B cell (primary cell): Measurements from ENCODE around the gene PLCB1. TPM values are rescaled to one million over a fixed set of nuclear protein-coding genes. Genes with fewer than 3 reads are reported as not detected.

Source experiments
- ATAC-seq: fragments of 200-7000 bp; cut with Tn5 transposase; one replicate; pipeline ENCODE4 v1.10.0; 2021; ENCODE audit warnings: low read depth, mild to moderate bottlenecking, moderate number of reproducible peaks, moderate library complexity
- CTCF ChIA-PET: fragments of 350-600 bp; sonication (Branson Sonifier 250); formaldehyde crosslinking; loops from one replicate; lab custom pipeline; 2021; ENCODE audit warnings: antibody characterized with exemption, inconsistent platforms; lab: Charles Lee
- POLR2A ChIA-PET: fragments of 350-600 bp; sonication (Branson Sonifier 250); formaldehyde crosslinking; loops from one replicate; lab custom pipeline; 2021; ENCODE audit warnings: antibody characterized with exemption; lab: Charles Lee
- DNase-seq: peaks from one replicate; pipeline ENCODE4 v3.0.0; 2013
- H2AFZ ChIP-seq: 2 replicates; pipeline ENCODE4 v1.6.1; 2012; ENCODE audit warnings: mild to moderate bottlenecking, low read depth, low read length; ENCODE audit not compliant: insufficient read depth, poor library complexity, severe bottlenecking
- H3K27ac ChIP-seq, 2 donors: 1 replicate in 1 of 2; 2 replicates in 1 of 2; pipeline ENCODE4 v1.5.1; 2012 to 2013; ENCODE audit warnings: low read length in 2 of 2, mild to moderate bottlenecking in 2 of 2, moderate library complexity in 1 of 2
- H3K27me3 ChIP-seq, 4 experiments: fragments of 200-600 bp in 1 of 4; sonication (generic) in 1 of 4; replicated peaks in 1 of 4; 1 replicate in 2 of 4; 2 replicates in 2 of 4; pipeline versions ENCODE4 v1.6.1 to v1.7.0; 2013 to 2016; ENCODE audit warnings: low read length in 3 of 4, mild to moderate bottlenecking in 2 of 4, mixed read lengths in 1 of 4, moderate library complexity in 1 of 4; ENCODE audit not compliant: insufficient read depth in 4 of 4, control insufficient read depth in 3 of 4; ENCODE audit errors: control extremely low read depth in 1 of 4
- H3K36me3 ChIP-seq, 2 experiments: replicated peaks in 1 of 2; 1 replicate in 1 of 2; 2 replicates in 1 of 2; pipeline versions ENCODE4 v1.6.1 to v1.7.1; 2013; ENCODE audit warnings: low read length in 1 of 2; ENCODE audit not compliant: insufficient read depth in 2 of 2, control insufficient read depth in 1 of 2; ENCODE audit errors: control extremely low read depth in 1 of 2, extremely low read depth in 1 of 2
- H3K4me1 ChIP-seq, 2 donors: fragments of 200-600 bp in 1 of 2; sonication (generic) in 1 of 2; 1 replicate in 1 of 2; 2 replicates in 1 of 2; pipeline versions ENCODE4 v1.5.1 to v1.6.1; 2013 to 2017; ENCODE audit warnings: low read length in 2 of 2; ENCODE audit not compliant: control insufficient read depth in 2 of 2, insufficient read depth in 2 of 2
- H3K4me2 ChIP-seq: replicated peaks from 2 replicates; pipeline ENCODE3; 2012; ENCODE audit warnings: mild to moderate bottlenecking, low read depth, low read length; ENCODE audit not compliant: poor library complexity, severe bottlenecking
- H3K4me3 ChIP-seq, 5 experiments: fragments of 200-600 bp in 1 of 5; sonication (generic) in 1 of 5; 1 replicate in 3 of 5; 2 replicates in 2 of 5; pipeline versions ENCODE4 v1.5.1 to v1.7.0; 2011 to 2016; ENCODE audit warnings: low read length in 4 of 5, mild to moderate bottlenecking in 4 of 5, low read depth in 2 of 5, control low read depth in 1 of 5, moderate library complexity in 1 of 5; ENCODE audit not compliant: insufficient read depth in 1 of 5; ENCODE audit errors: control extremely low read depth in 1 of 5, extremely low read depth in 1 of 5
- H3K79me2 ChIP-seq: fragments of 200-600 bp; sonication (generic); one replicate; pipeline ENCODE4 v1.6.0; 2016; ENCODE audit warnings: low read length; ENCODE audit not compliant: control insufficient read depth, insufficient read depth
- H3K9ac ChIP-seq: fragments of 200-600 bp; sonication (generic); 2 replicates; pipeline ENCODE4 v1.6.1; 2017; ENCODE audit warnings: mild to moderate bottlenecking, low read length, moderate library complexity
- H3K9me3 ChIP-seq, 3 donors: one replicate each; pipeline versions ENCODE4 v1.6.1 to v1.7.1; 2013; ENCODE audit warnings: low read length in 2 of 3; ENCODE audit not compliant: control insufficient read depth in 2 of 3, insufficient read depth in 1 of 3; ENCODE audit errors: control extremely low read depth in 1 of 3
- H4K20me1 ChIP-seq: 2 replicates; pipeline ENCODE4 v1.6.0; 2012; ENCODE audit warnings: mild to moderate bottlenecking, low read length; ENCODE audit not compliant: insufficient read depth, control insufficient read depth, poor library complexity, severe bottlenecking
- H3K27ac Mint-ChIP-seq: one replicate; pipeline ENCODE4 v1.8.0; 2021; ENCODE audit warnings: mixed read lengths
- H3K27me3 Mint-ChIP-seq: one replicate; pipeline ENCODE4 v1.8.0; 2021; ENCODE audit warnings: mixed read lengths
- H3K4me1 Mint-ChIP-seq: one replicate; pipeline ENCODE4 v1.8.0; 2021; ENCODE audit warnings: mixed read lengths
- H3K4me3 Mint-ChIP-seq: one replicate; pipeline ENCODE4 v1.8.0; 2021; ENCODE audit warnings: mixed read lengths
- H3K9me3 Mint-ChIP-seq: one replicate; pipeline ENCODE4 v1.8.0; 2022; ENCODE audit warnings: mixed read lengths; ENCODE audit not compliant: insufficient read depth
- CTCF ChIP-seq: fragments of 200-600 bp; IDR thresholded peaks from one replicate; pipeline ENCODE4 v1.8.0; 2022; ENCODE audit warnings: antibody characterized with exemption, mild to moderate bottlenecking
- EZH2 ChIP-seq: IDR thresholded peaks from 2 replicates; pipeline ENCODE4 v1.6.1; 2012; ENCODE audit warnings: borderline replicate concordance, low read depth, mild to moderate bottlenecking, moderate library complexity, low read length; ENCODE audit not compliant: insufficient read depth, poor library complexity, severe bottlenecking
- WGBS: methylation state at CpG from one replicate; pipeline ENCODE4 v1.1.5; 2013; ENCODE audit warnings: missing lambda C conversion rate; ENCODE audit not compliant: insufficient coverage; 5-methylcytosine and 5-hydroxymethylcytosine counted together
- intact Hi-C: fragments of 100-400 bp; cut with micrococcal nuclease; formaldehyde crosslinking; loops from one replicate; pipeline ENCODE4 v1.10.0; 2022
- polyA plus RNA-seq: library from polyadenylated mRNA; depleted of rRNA; stranded (reverse); fragments of >200 nt; gene quantifications from 2 replicates; pipeline ENCODE4 v1.2.3, GENCODE V29; 2012
- total RNA-seq, 2 donors: library from RNA; stranded (reverse); fragments of 120-200 nt in 1 of 2; gene quantifications; 1 replicate in 1 of 2; 2 replicates in 1 of 2; pipeline versions ENCODE4 v1.2.3 to v1.2.4, GENCODE V29; 2013 to 2022

Gene PLCB1
- total and polyA plus RNA-seq, 2 donors (not counting 1 experiment from before 2014, with no cell fraction given): 0.18 to 0.47 TPM

- Histone ChIP-seq H3K79me2 (no peaks in the 10 kb centered on the region), H4K20me1 (no peaks in the 10 kb centered on the region), H3K9ac (no peak overlapping the region), H3K4me2 (no peak overlapping the region), H2AFZ (no peak overlapping the region), H3K4me1 (no peaks in the 10 kb centered on the region), H3K4me3 (no peak overlapping the region), H3K36me3 (no peaks in the 10 kb centered on the region), H3K9me3 (no peaks in the 10 kb centered on the region), H3K27ac (no peak overlapping the region), H3K27me3 (no peaks in the 10 kb centered on the region)
- Mint-ChIP-seq H3K27me3 (peaks cover 4% of the 10 kb centered on the region), H3K27ac (no peak overlapping the region), H3K4me3 (no peak overlapping the region), H3K9me3 (no peaks in the 10 kb centered on the region), H3K4me1 (no peaks in the 10 kb centered on the region)
- no peak for TF ChIP-seq EZH2
- TF ChIP-seq CTCF: no peak
- intact Hi-C loops: no loop called here
- ATAC-seq: no peak
- POLR2A ChIA-PET: no interaction called here
- CTCF ChIA-PET: no interaction called here
- DNase-seq: no peak
- WGBS: 83% methylated on average over 1 of the region's 1 CpG
These were observed 220.4 kb downstream of the PLCB1 start for GRCh38 chr20:8352486-8352885.

- H3K9me3 Mint-ChIP-seq: no peaks in the 10 kb centered on the region
- intact Hi-C loops: no loop called here
- ATAC-seq (no peak), DNase-seq (no peak)
- Histone ChIP-seq H3K27ac (no peak overlapping the region), H4K20me1 (no peaks in the 10 kb centered on the region), H3K27me3 (no peaks in the 10 kb centered on the region), H3K36me3 (no peaks in the 10 kb centered on the region), H3K4me1 (no peaks in the 10 kb centered on the region), H3K9ac (no peak overlapping the region), H3K4me3 (no peak overlapping the region), H3K9me3 (no peaks in the 10 kb centered on the region), H3K79me2 (no peaks in the 10 kb centered on the region), H3K4me2 (no peak overlapping the region), H2AFZ (no peak overlapping the region)
- peaks cover 4% of the 10 kb centered on the region for H3K27me3 Mint-ChIP-seq
- TF ChIP-seq CTCF (no peak), EZH2 (no peak)
- POLR2A ChIA-PET: no interaction called here
- H3K4me1 Mint-ChIP-seq: no peaks in the 10 kb centered on the region
- CTCF ChIA-PET: no interaction called here
- no peak overlapping the region for H3K4me3 Mint-ChIP-seq
- no peak overlapping the region for H3K27ac Mint-ChIP-seq
- WGBS: no CpG with 5 or more reads among the region's 2 CpGs
These were observed 221.4 kb downstream of the PLCB1 start for GRCh38 chr20:8353512-8353911.
